ENCODE results near the gene PRR20A.
"Not testable (repeated sequence)": the region's sequence is repeated elsewhere in the genome, so short reads cannot be mapped to it uniquely, and the experiment has no call there.

PRR20A gene

DNA sequence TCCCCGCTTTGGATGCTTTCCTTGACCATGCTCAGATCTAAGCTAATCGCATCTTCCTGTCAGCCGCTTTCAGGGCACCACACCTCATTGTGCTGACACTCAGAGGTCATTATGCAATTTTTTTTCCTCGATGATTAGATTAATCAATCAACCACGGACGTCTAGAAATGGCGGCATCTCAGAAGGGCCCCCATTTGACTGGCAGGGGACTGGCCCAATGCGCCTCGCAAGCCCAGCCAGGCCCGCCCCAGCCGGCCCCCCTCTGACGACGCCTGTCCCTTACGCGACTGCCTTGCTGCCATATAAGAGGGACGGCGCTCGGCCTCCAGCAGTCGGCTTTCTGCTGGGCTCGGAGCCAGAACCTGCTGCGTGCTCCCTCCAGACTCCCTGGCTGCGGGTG, 6.5 kb downstream of the PRR20A start, which contains the start of gene PRR20B:
PRR20B (plus strand) TSS at position 301 of the 400 bp plus-strand sequence. CDS start 387 bp downstream, outside the sequence.
- not testable (repeated sequence) for H3K9ac ChIP-seq (ENCODE audit: low read length); H3K9me3 ChIP-seq (ENCODE audit: insufficient read depth, low read depth, low read length); H4K91ac ChIP-seq (ENCODE audit: low read depth, low read length); H3K18ac ChIP-seq (ENCODE audit: low read length); H3K4ac ChIP-seq (ENCODE audit: low read depth, low read length); H4K8ac ChIP-seq (ENCODE audit: low read depth, low read length); H3K4me1 ChIP-seq (ENCODE audit: control insufficient read depth in 1 of 2, insufficient read depth in 2 of 2, low read length in 2 of 2); H3K79me2 ChIP-seq (ENCODE audit: control insufficient read depth, insufficient read depth, low read length, poor library complexity); H2BK5ac ChIP-seq (ENCODE audit: low read depth, low read length, poor library complexity); H3K23ac ChIP-seq (ENCODE audit: low read length); H3K27ac ChIP-seq (ENCODE audit: low read depth, low read length); H2BK12ac ChIP-seq (ENCODE audit: low read length); H3K4me2 ChIP-seq (ENCODE audit: low read length); H2AK5ac ChIP-seq (ENCODE audit: low read length); DNase-seq; H3K4me3 ChIP-seq (ENCODE audit: low read depth, low read length); H3K79me1 ChIP-seq (ENCODE audit: low read length); H3K36me3 ChIP-seq (ENCODE audit: control insufficient read depth in 1 of 2, insufficient read depth in 2 of 2, low read length in 2 of 2); H2AFZ ChIP-seq (ENCODE audit: insufficient read depth, low read length, poor library complexity); H3K27me3 ChIP-seq (ENCODE audit: insufficient read depth, low read length); H3K14ac ChIP-seq (ENCODE audit: low read length); H4K12ac ChIP-seq (ENCODE audit: low read depth, low read length); H2BK120ac ChIP-seq (ENCODE audit: insufficient read depth, low read length, poor library complexity)
- WGBS (ENCODE audit: extremely low coverage, insufficient coverage, insufficient read length), result no CpG with 5 or more reads among the region's 22 CpGs

DNA sequence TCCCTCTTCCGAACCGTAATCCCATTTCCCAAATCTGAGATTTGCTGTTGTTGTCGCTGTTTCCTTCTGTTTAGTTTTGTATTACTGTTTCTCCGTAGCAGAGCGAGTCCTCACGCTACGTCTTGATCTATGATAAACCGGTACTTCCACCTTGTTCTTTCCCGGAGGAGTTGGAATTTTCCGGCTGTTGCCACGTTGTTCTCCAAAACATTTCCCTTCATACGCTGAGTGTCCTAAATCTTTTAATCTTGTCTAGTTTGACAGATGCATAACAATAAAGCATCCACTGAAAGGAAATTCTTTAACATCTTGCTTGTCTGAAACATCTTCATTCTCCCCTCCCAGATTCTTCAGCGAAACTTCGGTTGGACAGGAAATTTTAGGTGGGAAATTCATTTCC, 7.4 kb downstream of the PRR20A start:
- not testable (repeated sequence) for H3K23ac ChIP-seq (ENCODE audit: low read length); H2BK120ac ChIP-seq (ENCODE audit: insufficient read depth, low read length, poor library complexity); H3K79me1 ChIP-seq (ENCODE audit: low read length); H3K9me3 ChIP-seq (ENCODE audit: insufficient read depth, low read depth, low read length); H3K4ac ChIP-seq (ENCODE audit: low read depth, low read length); H3K36me3 ChIP-seq (ENCODE audit: control insufficient read depth in 1 of 2, insufficient read depth in 2 of 2, low read length in 2 of 2); H2BK5ac ChIP-seq (ENCODE audit: low read depth, low read length, poor library complexity); H3K79me2 ChIP-seq (ENCODE audit: control insufficient read depth, insufficient read depth, low read length, poor library complexity); H4K8ac ChIP-seq (ENCODE audit: low read depth, low read length); H3K4me3 ChIP-seq (ENCODE audit: low read depth, low read length); H4K91ac ChIP-seq (ENCODE audit: low read depth, low read length); H3K9ac ChIP-seq (ENCODE audit: low read length); H3K27ac ChIP-seq (ENCODE audit: low read depth, low read length); H2AK5ac ChIP-seq (ENCODE audit: low read length); DNase-seq; H2AFZ ChIP-seq (ENCODE audit: insufficient read depth, low read length, poor library complexity); H2BK12ac ChIP-seq (ENCODE audit: low read length); H3K27me3 ChIP-seq (ENCODE audit: insufficient read depth, low read length); H3K14ac ChIP-seq (ENCODE audit: low read length); H3K4me1 ChIP-seq (ENCODE audit: control insufficient read depth in 1 of 2, insufficient read depth in 2 of 2, low read length in 2 of 2); H4K12ac ChIP-seq (ENCODE audit: low read depth, low read length); H3K4me2 ChIP-seq (ENCODE audit: low read length); H3K18ac ChIP-seq (ENCODE audit: low read length)
- no CpG with 5 or more reads among the region's 14 CpGs for WGBS (ENCODE audit: extremely low coverage, insufficient coverage, insufficient read length)

- H2AFZ ChIP-seq (ENCODE audit: insufficient read depth, low read length, poor library complexity); H4K8ac ChIP-seq (ENCODE audit: low read depth, low read length); H3K14ac ChIP-seq (ENCODE audit: low read length); H3K4me1 ChIP-seq (ENCODE audit: control insufficient read depth in 1 of 2, insufficient read depth in 2 of 2, low read length in 2 of 2); H4K12ac ChIP-seq (ENCODE audit: low read depth, low read length); H3K4ac ChIP-seq (ENCODE audit: low read depth, low read length); H3K4me2 ChIP-seq (ENCODE audit: low read length); H4K91ac ChIP-seq (ENCODE audit: low read depth, low read length); H2BK120ac ChIP-seq (ENCODE audit: insufficient read depth, low read length, poor library complexity); H3K36me3 ChIP-seq (ENCODE audit: control insufficient read depth in 1 of 2, insufficient read depth in 2 of 2, low read length in 2 of 2); H2BK12ac ChIP-seq (ENCODE audit: low read length); H3K9me3 ChIP-seq (ENCODE audit: insufficient read depth, low read depth, low read length); H3K27ac ChIP-seq (ENCODE audit: low read depth, low read length); H3K4me3 ChIP-seq (ENCODE audit: low read depth, low read length); H3K79me2 ChIP-seq (ENCODE audit: control insufficient read depth, insufficient read depth, low read length, poor library complexity); H3K27me3 ChIP-seq (ENCODE audit: insufficient read depth, low read length); DNase-seq; H3K79me1 ChIP-seq (ENCODE audit: low read length); H3K23ac ChIP-seq (ENCODE audit: low read length); H3K9ac ChIP-seq (ENCODE audit: low read length); H2BK5ac ChIP-seq (ENCODE audit: low read depth, low read length, poor library complexity); H2AK5ac ChIP-seq (ENCODE audit: low read length); H3K18ac ChIP-seq (ENCODE audit: low read length): not testable (repeated sequence)
- no CpG with 5 or more reads among the region's 22 CpGs for WGBS (ENCODE audit: extremely low coverage, insufficient coverage, insufficient read length)
Observed at GRCh38 chr13:57153761-57154160, 13.0 kb downstream of the PRR20A start, which contains the start of gene PRR20C. TSS of gene PRR20C (plus strand) at chr13:57154061. CDS start at chr13:57154448, 387 bp downstream.

- H3K9me3 ChIP-seq (ENCODE audit: insufficient read depth, low read depth, low read length); DNase-seq: not testable (repeated sequence)
Observed at GRCh38 chr13:57160332-57160731, 19.6 kb downstream of the PRR20A start, which contains the start of gene PRR20D. TSS of gene PRR20D (plus strand) at chr13:57160632. CDS start at chr13:57161019, 387 bp downstream.

More at GRCh38 chr13:57160332-57160731, 19.6 kb downstream of the PRR20A start, which contains the start of gene PRR20D:
- not testable (repeated sequence) for H3K14ac ChIP-seq (ENCODE audit: low read length); H4K8ac ChIP-seq (ENCODE audit: low read depth, low read length); H2BK5ac ChIP-seq (ENCODE audit: low read depth, low read length, poor library complexity); H3K79me1 ChIP-seq (ENCODE audit: low read length); H3K23ac ChIP-seq (ENCODE audit: low read length); H3K4me2 ChIP-seq (ENCODE audit: low read length); H4K91ac ChIP-seq (ENCODE audit: low read depth, low read length); H3K79me2 ChIP-seq (ENCODE audit: control insufficient read depth, insufficient read depth, low read length, poor library complexity); H2AFZ ChIP-seq (ENCODE audit: insufficient read depth, low read length, poor library complexity); H2BK12ac ChIP-seq (ENCODE audit: low read length); H3K9ac ChIP-seq (ENCODE audit: low read length); H3K36me3 ChIP-seq (ENCODE audit: control insufficient read depth in 1 of 2, insufficient read depth in 2 of 2, low read length in 2 of 2); H3K27ac ChIP-seq (ENCODE audit: low read depth, low read length); H3K18ac ChIP-seq (ENCODE audit: low read length); H4K12ac ChIP-seq (ENCODE audit: low read depth, low read length); H3K27me3 ChIP-seq (ENCODE audit: insufficient read depth, low read length); H3K4me3 ChIP-seq (ENCODE audit: low read depth, low read length); H2BK120ac ChIP-seq (ENCODE audit: insufficient read depth, low read length, poor library complexity); H3K4ac ChIP-seq (ENCODE audit: low read depth, low read length); H2AK5ac ChIP-seq (ENCODE audit: low read length); H3K4me1 ChIP-seq (ENCODE audit: control insufficient read depth in 1 of 2, insufficient read depth in 2 of 2, low read length in 2 of 2)
- WGBS (ENCODE audit: extremely low coverage, insufficient coverage, insufficient read length), result no CpG with 5 or more reads among the region's 22 CpGs

All from trophoblast cell (in vitro differentiated cells and primary cell).